Vagina (tissue), 2 donors: Measurements from ENCODE around the gene SCN5A. TPM values are rescaled to one million over a fixed set of nuclear protein-coding genes. Genes with fewer than 3 reads are reported as not detected.

Experiments
- DNase-seq, 2 donors: peaks; one replicate each; pipeline ENCODE4 v3.0.0-alpha.2; 2017; ENCODE audit errors: extremely low spot score in 2 of 2
- H3K27ac ChIP-seq: fragments of 200-600 bp; sonication (generic); one replicate; pipeline ENCODE4 v1.5.1; 2019
- H3K27me3 ChIP-seq: fragments of 200-600 bp; sonication (generic); one replicate; pipeline ENCODE4 v1.5.1; 2019
- H3K36me3 ChIP-seq, 2 donors: fragments of 200-600 bp; sonication (generic); one replicate each; pipeline ENCODE4 v1.5.1; 2017 to 2019
- H3K4me1 ChIP-seq: fragments of 200-600 bp; sonication (generic); one replicate; pipeline ENCODE4 v1.5.1; 2019
- H3K4me3 ChIP-seq, 2 donors: fragments of 200-600 bp; sonication (generic); 1 replicate in 1 of 2; 2 replicates in 1 of 2; pipeline ENCODE4 v1.5.1; 2016 to 2019
- H3K9me3 ChIP-seq: fragments of 200-600 bp; sonication (generic); one replicate; pipeline ENCODE4 v1.5.1; 2019
- POLR2A ChIP-seq, 2 donors: fragments of 450-650 bp; IDR thresholded peaks; one replicate each; pipeline ENCODE4 v1.6.1; 2017; ENCODE audit warnings: antibody characterized with exemption in 2 of 2, mild to moderate bottlenecking in 2 of 2, moderate library complexity in 2 of 2
- POLR2AphosphoS5 ChIP-seq, 2 donors: sonication (generic); formaldehyde crosslinking; IDR thresholded peaks; one replicate each; pipeline ENCODE4 v1.9.0; 2017; ENCODE audit warnings: antibody characterized with exemption in 2 of 2, mild to moderate bottlenecking in 2 of 2, low read depth in 1 of 2; ENCODE audit not compliant: insufficient read depth in 1 of 2
- intact Hi-C: fragments of 100-400 bp; cut with DNase I; formaldehyde crosslinking; loops from one replicate; pipeline ENCODE4 v1.15.1; 2023
- total RNA-seq: library from RNA; depleted of rRNA; stranded (reverse); fragments of >200 nt; gene quantifications from one replicate; pipeline ENCODE4 v1.2.3, GENCODE V29; 2016
- TF ChIP-seq, protein P1 (sequence below), 3 experiments: fragments of 450-650 bp in 2 of 3; fragments of 200-600 bp in 1 of 3; sonication (generic) in 1 of 3; IDR thresholded peaks; one replicate each; pipeline ENCODE4 v1.5.1; 2017 to 2019; ENCODE audit warnings: antibody characterized with exemption in 3 of 3, mild to moderate bottlenecking in 2 of 3, moderate library complexity in 2 of 3

Gene SCN5A
- total RNA-seq, 1 donor from 2014 or later = 9.3 TPM

DNA sequence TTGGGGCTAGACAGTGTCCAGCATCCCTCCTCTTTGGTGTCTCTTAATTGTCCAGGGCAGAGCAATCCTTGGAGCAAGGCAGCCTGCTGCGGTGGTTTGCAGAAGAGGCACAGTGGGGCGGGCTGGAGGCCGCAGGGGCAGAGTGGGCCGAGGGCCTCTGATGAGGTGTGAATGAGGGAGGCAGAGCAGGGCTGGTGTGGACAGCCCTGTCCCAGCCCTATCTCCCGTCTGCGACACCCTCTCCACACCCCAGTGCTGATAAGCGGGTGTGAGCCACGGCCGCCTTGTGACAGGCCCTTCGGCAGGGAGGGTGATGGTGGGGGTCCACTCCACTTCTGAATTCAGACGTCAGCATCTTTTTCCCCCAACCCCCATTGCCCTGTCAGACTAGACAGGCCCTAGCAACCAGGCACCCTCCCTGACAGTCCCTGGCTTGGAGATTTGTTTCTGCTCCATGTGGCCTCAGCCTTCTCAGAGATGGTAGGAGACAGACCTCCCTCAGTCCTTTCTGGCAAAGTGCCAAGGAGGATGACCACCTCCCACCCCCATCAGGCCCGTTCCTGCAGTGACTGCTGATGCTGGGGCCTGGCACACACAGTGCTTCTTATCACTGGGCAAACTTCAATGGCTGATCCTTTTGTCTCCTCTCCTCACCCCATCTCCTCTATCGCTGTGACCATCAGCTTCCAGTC is 116.1 kb downstream of the SCN5A start:
- DNase-seq = peak in 1 of 2 donors; percentile 67
- intact Hi-C loops = loop anchor here (10.0 kb wide), 1 partner anchor 121 kb away; no protein-coding TSS in a partner anchor
- TF ChIP-seq, protein P1, sequence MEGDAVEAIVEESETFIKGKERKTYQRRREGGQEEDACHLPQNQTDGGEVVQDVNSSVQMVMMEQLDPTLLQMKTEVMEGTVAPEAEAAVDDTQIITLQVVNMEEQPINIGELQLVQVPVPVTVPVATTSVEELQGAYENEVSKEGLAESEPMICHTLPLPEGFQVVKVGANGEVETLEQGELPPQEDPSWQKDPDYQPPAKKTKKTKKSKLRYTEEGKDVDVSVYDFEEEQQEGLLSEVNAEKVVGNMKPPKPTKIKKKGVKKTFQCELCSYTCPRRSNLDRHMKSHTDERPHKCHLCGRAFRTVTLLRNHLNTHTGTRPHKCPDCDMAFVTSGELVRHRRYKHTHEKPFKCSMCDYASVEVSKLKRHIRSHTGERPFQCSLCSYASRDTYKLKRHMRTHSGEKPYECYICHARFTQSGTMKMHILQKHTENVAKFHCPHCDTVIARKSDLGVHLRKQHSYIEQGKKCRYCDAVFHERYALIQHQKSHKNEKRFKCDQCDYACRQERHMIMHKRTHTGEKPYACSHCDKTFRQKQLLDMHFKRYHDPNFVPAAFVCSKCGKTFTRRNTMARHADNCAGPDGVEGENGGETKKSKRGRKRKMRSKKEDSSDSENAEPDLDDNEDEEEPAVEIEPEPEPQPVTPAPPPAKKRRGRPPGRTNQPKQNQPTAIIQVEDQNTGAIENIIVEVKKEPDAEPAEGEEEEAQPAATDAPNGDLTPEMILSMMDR (IDR thresholded peaks at IDR 0.05) = no peak
- TF ChIP-seq POLR2A (IDR thresholded peaks at IDR 0.05) (no peak), POLR2AphosphoS5 (IDR thresholded peaks at IDR 0.05; ENCODE audit: insufficient read depth in 1 of 2, low read depth in 1 of 2) (no peak)
- Histone ChIP-seq H3K36me3 (no peaks in the 10 kb centered on the region), H3K9me3 (no peaks in the 10 kb centered on the region), H3K27ac (no peak overlapping the region), H3K4me3 (no peak overlapping the region), H3K4me1 (no peaks in the 10 kb centered on the region), H3K27me3 (no peaks in the 10 kb centered on the region)

DNA sequence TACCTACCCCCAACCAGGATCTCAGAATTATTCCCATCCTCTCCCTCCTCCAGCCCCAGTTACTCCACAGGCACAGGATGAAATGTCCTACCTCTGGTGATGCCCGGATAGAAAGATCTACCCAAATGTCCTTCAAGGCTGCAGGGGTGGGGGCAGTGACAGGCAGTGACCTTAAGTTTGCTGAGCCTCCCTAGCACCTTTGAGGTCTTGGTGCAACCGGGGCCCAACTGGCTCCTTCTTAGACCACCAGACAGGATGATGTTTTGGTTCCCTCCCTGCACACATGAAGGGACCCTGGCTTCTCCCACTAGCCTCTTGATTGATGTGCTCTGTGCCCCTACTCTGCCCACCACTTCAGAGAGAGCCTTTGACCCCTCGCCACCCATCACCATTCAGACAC is 117.0 kb downstream of the SCN5A start:
- no peaks in the 10 kb centered on the region for H3K27me3 ChIP-seq
- H3K27ac ChIP-seq = no peak overlapping the region
- DNase-seq = peak in 1 of 2 donors; percentile 81
- no peak overlapping the region for H3K4me3 ChIP-seq
- no peaks in the 10 kb centered on the region for H3K4me1 ChIP-seq
- intact Hi-C loops = loop anchor here (10.0 kb wide), 1 partner anchor 122 kb away; no protein-coding TSS in a partner anchor
- TF ChIP-seq POLR2A (IDR thresholded peaks at IDR 0.05) (no peak), POLR2AphosphoS5 (IDR thresholded peaks at IDR 0.05; ENCODE audit: insufficient read depth in 1 of 2, low read depth in 1 of 2) (no peak)
- TF ChIP-seq, protein P1 (IDR thresholded peaks at IDR 0.05) = no peak
- H3K9me3 ChIP-seq = no peaks in the 10 kb centered on the region
- no peaks in the 10 kb centered on the region for H3K36me3 ChIP-seq

DNA sequence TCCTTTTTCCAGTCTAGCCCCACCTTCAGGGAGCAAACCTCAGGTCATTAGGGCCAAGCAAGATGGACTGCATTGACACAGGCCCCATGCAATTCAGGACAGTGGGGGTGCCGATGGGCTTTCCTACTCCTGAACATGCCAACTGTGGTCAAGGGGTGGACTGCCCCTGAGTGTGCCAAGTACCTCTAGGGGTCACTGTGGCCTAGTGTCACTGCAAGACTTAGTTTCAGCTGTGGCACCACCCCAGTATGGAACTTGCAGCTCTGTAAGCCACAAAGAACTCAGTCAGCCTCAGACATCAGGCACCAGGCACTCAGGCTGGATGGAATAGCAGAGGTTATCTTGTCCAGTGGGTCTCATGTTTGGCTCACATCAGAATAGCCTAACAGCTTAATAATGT is 121.0 kb downstream of the SCN5A start:
- H3K4me3 ChIP-seq = no peak overlapping the region
- no peaks in the 10 kb centered on the region for H3K4me1 ChIP-seq
- H3K9me3 ChIP-seq = no peaks in the 10 kb centered on the region
- peaks cover 0 to 20% of the 10 kb centered on the region in 2 donors for H3K36me3 ChIP-seq
- TF ChIP-seq, protein P1 (IDR thresholded peaks at IDR 0.05) = no peak
- DNase-seq = no peak
- H3K27me3 ChIP-seq = no peaks in the 10 kb centered on the region
- no peak overlapping the region for H3K27ac ChIP-seq
- intact Hi-C loops = no loop called here

DNA sequence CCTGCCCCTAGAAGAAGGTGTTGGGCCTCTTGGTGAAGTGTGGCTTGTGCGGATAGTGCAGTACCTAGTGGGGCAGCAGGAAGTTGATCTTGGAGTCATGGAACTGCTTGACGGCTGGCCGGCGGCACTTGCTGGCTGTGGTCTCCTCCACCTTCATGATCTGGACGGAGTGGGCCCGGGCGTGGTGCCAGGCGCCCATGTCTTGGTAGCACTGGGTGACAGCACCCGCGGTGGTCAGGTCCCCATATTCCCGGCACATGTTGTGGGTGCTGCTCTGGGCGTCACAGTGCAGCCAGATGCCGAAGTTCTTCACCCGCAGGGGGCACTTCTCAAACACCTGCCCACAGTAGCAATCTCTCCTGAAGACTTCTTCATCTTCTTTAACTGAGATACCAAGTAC is 122.7 kb downstream of the SCN5A start:
- H3K27me3 ChIP-seq = no peaks in the 10 kb centered on the region
- intact Hi-C loops = no loop called here
- TF ChIP-seq POLR2AphosphoS5 (IDR thresholded peaks at IDR 0.05; ENCODE audit: insufficient read depth in 1 of 2, low read depth in 1 of 2) (no peak), POLR2A (IDR thresholded peaks at IDR 0.05) (no peak)
- TF ChIP-seq, protein P1 (IDR thresholded peaks at IDR 0.05) = no peak
- no peaks in the 10 kb centered on the region for H3K9me3 ChIP-seq
- no peak overlapping the region for H3K4me3 ChIP-seq
- H3K36me3 ChIP-seq = peaks cover 0 to 20% of the 10 kb centered on the region in 2 donors
- H3K27ac ChIP-seq = no peak overlapping the region
- no peak for DNase-seq
- H3K4me1 ChIP-seq = no peaks in the 10 kb centered on the region

DNA sequence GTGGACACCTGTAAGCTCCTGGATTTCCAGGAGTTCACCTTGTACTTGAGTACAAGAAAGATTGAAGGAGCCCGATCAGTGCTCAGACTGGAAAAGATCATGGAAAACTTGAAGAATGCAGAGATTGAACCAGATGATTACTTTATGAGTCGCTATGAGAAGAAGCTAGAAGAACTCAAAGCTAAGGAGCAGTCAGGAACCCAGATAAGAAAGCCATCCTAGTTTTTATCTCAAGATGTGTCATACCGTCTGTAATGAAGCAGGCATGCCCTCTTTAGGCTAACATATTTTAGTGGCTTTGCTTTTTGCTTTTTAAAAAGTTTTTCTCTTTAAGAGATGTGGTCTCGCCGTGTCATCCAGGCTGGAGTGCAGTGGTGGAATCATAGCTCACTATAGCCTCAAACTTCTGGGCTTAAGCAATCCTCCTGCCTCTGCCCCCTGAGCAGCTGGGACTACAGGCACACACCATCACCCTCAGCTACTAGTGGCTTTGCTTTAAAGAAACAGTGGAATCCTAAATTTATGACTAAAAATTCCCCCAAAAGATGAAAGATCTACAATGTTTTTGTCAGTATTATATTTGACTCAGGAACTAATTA is 125.2 kb downstream of the SCN5A start:
- H3K4me1 ChIP-seq = no peaks in the 10 kb centered on the region
- no peak for DNase-seq
- H3K27me3 ChIP-seq = no peaks in the 10 kb centered on the region
- no peak overlapping the region for H3K4me3 ChIP-seq
- peaks cover 0 to 20% of the 10 kb centered on the region in 2 donors for H3K36me3 ChIP-seq
- intact Hi-C loops = no loop called here
- no peaks in the 10 kb centered on the region for H3K9me3 ChIP-seq
- H3K27ac ChIP-seq = no peak overlapping the region
- TF ChIP-seq POLR2AphosphoS5 (IDR thresholded peaks at IDR 0.05; ENCODE audit: insufficient read depth in 1 of 2, low read depth in 1 of 2) = no peak
- TF ChIP-seq, protein P1 (IDR thresholded peaks at IDR 0.05) = no peak
- TF ChIP-seq POLR2A (IDR thresholded peaks at IDR 0.05) = no peak
